Activated B cell treated with CpG ODN at 0.5 μM for 24 hours (primary cell): ENCODE measurements around the gene RIPPLY2. TPM values are rescaled to one million over a fixed set of nuclear protein-coding genes. Genes with fewer than 3 reads are reported as not detected.

Experiments
- ATAC-seq: fragments of 200-7000 bp; cut with Tn5 transposase; one replicate; pipeline ENCODE4 v1.10.0; 2021; ENCODE audit warnings: low read depth, mild to moderate bottlenecking, moderate library complexity
- CTCF ChIA-PET: fragments of 350-600 bp; sonication (Branson Sonifier 250); formaldehyde crosslinking; loops from one replicate; lab custom pipeline; 2021; ENCODE audit warnings: antibody characterized with exemption; lab: Charles Lee
- POLR2A ChIA-PET: fragments of 350-600 bp; sonication (Branson Sonifier 250); formaldehyde crosslinking; loops from one replicate; lab custom pipeline; 2021; ENCODE audit warnings: antibody characterized with exemption; lab: Charles Lee
- DNase-seq: peaks from one replicate; pipeline ENCODE4 v3.0.0; 2022
- H3K27ac Mint-ChIP-seq: one replicate; pipeline ENCODE4 v1.8.0; 2020; ENCODE audit warnings: mixed read lengths
- H3K27me3 Mint-ChIP-seq: one replicate; pipeline ENCODE4 v1.8.0; 2021; ENCODE audit warnings: mixed read lengths
- H3K36me3 Mint-ChIP-seq: one replicate; pipeline ENCODE4 v1.8.0; 2021; ENCODE audit warnings: low read depth, mixed read lengths
- H3K4me1 Mint-ChIP-seq: one replicate; pipeline ENCODE4 v1.8.0; 2021; ENCODE audit warnings: mixed read lengths
- H3K4me3 Mint-ChIP-seq: one replicate; pipeline ENCODE4 v1.8.0; 2020; ENCODE audit warnings: mild to moderate bottlenecking, mixed read lengths
- H3K9me3 Mint-ChIP-seq: one replicate; pipeline ENCODE4 v1.8.0; 2020; ENCODE audit warnings: mixed read lengths
- CTCF ChIP-seq: fragments of 200-600 bp; IDR thresholded peaks from one replicate; pipeline ENCODE4 v1.8.0; 2022; ENCODE audit warnings: antibody characterized with exemption, mild to moderate bottlenecking
- intact Hi-C: fragments of 100-400 bp; cut with micrococcal nuclease; formaldehyde crosslinking; loops from one replicate; pipeline ENCODE4 v1.15.1; 2024
- total RNA-seq: library from RNA; stranded (reverse); gene quantifications from 2 replicates; pipeline ENCODE4 v1.2.3, GENCODE V29; 2022

The RIPPLY2 gene
- total RNA-seq, 1 donor from 2014 or later, result not detected

- H3K27ac Mint-ChIP-seq, result no peak overlapping the region
- intact Hi-C loops, result no loop called here
- H3K4me1 Mint-ChIP-seq, result no peaks in the 10 kb centered on the region
- no peak overlapping the region for H3K4me3 Mint-ChIP-seq
- DNase-seq (no peak), ATAC-seq (no peak)
- H3K36me3 Mint-ChIP-seq, result no peaks in the 10 kb centered on the region
- ChIA-PET POLR2A (no interaction called here), CTCF (no interaction called here)
- no peaks in the 10 kb centered on the region for H3K9me3 Mint-ChIP-seq
- H3K27me3 Mint-ChIP-seq, result no peaks in the 10 kb centered on the region
- TF ChIP-seq CTCF, result no peak
These were observed 40.6 kb upstream of the RIPPLY2 start for GRCh38 chr6:83812595-83812994.

GRCh38 chr6:83815631-83816272 lies 37.4 kb upstream of the RIPPLY2 start:
- Mint-ChIP-seq H3K9me3 (no peaks in the 10 kb centered on the region), H3K27ac (no peak overlapping the region), H3K4me3 (no peak overlapping the region), H3K36me3 (no peaks in the 10 kb centered on the region), H3K4me1 (no peaks in the 10 kb centered on the region), H3K27me3 (no peaks in the 10 kb centered on the region)
- ChIA-PET POLR2A (no interaction called here), CTCF (no interaction called here)
- no peak for TF ChIP-seq CTCF
- ATAC-seq (no peak), DNase-seq (no peak)
- intact Hi-C loops, result no loop called here

GRCh38 chr6:83822629-83823169 lies 30.5 kb upstream of the RIPPLY2 start:
- TF ChIP-seq CTCF, result no peak
- Mint-ChIP-seq H3K9me3 (no peaks in the 10 kb centered on the region), H3K27ac (no peak overlapping the region), H3K36me3 (no peaks in the 10 kb centered on the region), H3K4me3 (no peak overlapping the region), H3K27me3 (no peaks in the 10 kb centered on the region), H3K4me1 (no peaks in the 10 kb centered on the region)
- no peak for ATAC-seq
- intact Hi-C loops, result no loop called here
- CTCF ChIA-PET, result no interaction called here
- POLR2A ChIA-PET, result no interaction called here
- no peak for DNase-seq

- H3K27ac Mint-ChIP-seq, result no peak overlapping the region
- no peak for TF ChIP-seq CTCF
- intact Hi-C loops, result no loop called here
These were observed 28.8 kb upstream of the RIPPLY2 start for GRCh38 chr6:83824388-83824801.

GRCh38 chr6:83824831-83825230 lies 28.3 kb upstream of the RIPPLY2 start:
- Mint-ChIP-seq H3K4me1 (no peaks in the 10 kb centered on the region), H3K27ac (no peak overlapping the region), H3K9me3 (no peaks in the 10 kb centered on the region), H3K36me3 (no peaks in the 10 kb centered on the region), H3K27me3 (peaks cover 2% of the 10 kb centered on the region), H3K4me3 (no peak overlapping the region)
- POLR2A ChIA-PET, result no interaction called here
- TF ChIP-seq CTCF, result no peak
- no peak for ATAC-seq
- DNase-seq, result no peak
- CTCF ChIA-PET, result no interaction called here
- intact Hi-C loops, result no loop called here

More at GRCh38 chr6:83824388-83824801, 28.8 kb upstream of the RIPPLY2 start:
- DNase-seq (no peak), ATAC-seq (no peak)
- Mint-ChIP-seq H3K36me3 (no peaks in the 10 kb centered on the region), H3K4me3 (no peak overlapping the region), H3K4me1 (no peaks in the 10 kb centered on the region), H3K27me3 (peaks cover 2% of the 10 kb centered on the region), H3K9me3 (no peaks in the 10 kb centered on the region)
- ChIA-PET CTCF (no interaction called here), POLR2A (no interaction called here)
